ENCODE measurements around the gene HDAC5.

HDAC5 gene

GRCh38 chr17:44119798-44120197 is 3.6 kb downstream of the HDAC5 start:
- Histone ChIP-seq H3K27ac (ENCODE audit: insufficient read depth, low read length, poor library complexity, severe bottlenecking) (no peak overlapping the region), H3K27me3 (replicated peaks; ENCODE audit: control insufficient read depth, insufficient read depth, low read length, poor library complexity, severe bottlenecking) (no peaks in the 10 kb centered on the region), H3K9me3 (ENCODE audit: control insufficient read depth, low read length) (no peaks in the 10 kb centered on the region), H3K4me3 (ENCODE audit: insufficient read depth, low read depth, low read length, poor library complexity, severe bottlenecking) (no peak overlapping the region), H3K4me1 (ENCODE audit: control insufficient read depth, insufficient read depth, low read length, poor library complexity, severe bottlenecking) (peaks cover 14% of the 10 kb centered on the region), H3K36me3 (ENCODE audit: control insufficient read depth, insufficient read depth, low read length) (peaks cover 10% of the 10 kb centered on the region)
- no peak for DNase-seq

- Histone ChIP-seq H3K27me3 (replicated peaks; ENCODE audit: control insufficient read depth, insufficient read depth, low read length, poor library complexity, severe bottlenecking) (no peaks in the 10 kb centered on the region), H3K9me3 (ENCODE audit: control insufficient read depth, low read length) (no peaks in the 10 kb centered on the region), H3K4me1 (ENCODE audit: control insufficient read depth, insufficient read depth, low read length, poor library complexity, severe bottlenecking) (peaks cover 13% of the 10 kb centered on the region), H3K36me3 (ENCODE audit: control insufficient read depth, insufficient read depth, low read length) (peaks cover 14% of the 10 kb centered on the region), H3K4me3 (ENCODE audit: insufficient read depth, low read depth, low read length, poor library complexity, severe bottlenecking) (no peak overlapping the region), H3K27ac (ENCODE audit: insufficient read depth, low read length, poor library complexity, severe bottlenecking) (no peak overlapping the region)
- no peak for DNase-seq
Observed at GRCh38 chr17:44119062-44119461, 4.4 kb downstream of the HDAC5 start.

GRCh38 chr17:44118427-44119050 is 4.9 kb downstream of the HDAC5 start:
- DNase-seq = no peak
- H3K27ac ChIP-seq (ENCODE audit: insufficient read depth, low read length, poor library complexity, severe bottlenecking) = no peak overlapping the region
- peaks cover 12% of the 10 kb centered on the region for H3K4me1 ChIP-seq (ENCODE audit: control insufficient read depth, insufficient read depth, low read length, poor library complexity, severe bottlenecking)
- no peak overlapping the region for H3K4me3 ChIP-seq (ENCODE audit: insufficient read depth, low read depth, low read length, poor library complexity, severe bottlenecking)
- H3K9me3 ChIP-seq (ENCODE audit: control insufficient read depth, low read length) = no peaks in the 10 kb centered on the region
- H3K27me3 ChIP-seq (replicated peaks; ENCODE audit: control insufficient read depth, insufficient read depth, low read length, poor library complexity, severe bottlenecking) = no peaks in the 10 kb centered on the region
- peaks cover 14% of the 10 kb centered on the region for H3K36me3 ChIP-seq (ENCODE audit: control insufficient read depth, insufficient read depth, low read length)

- H3K9me3 ChIP-seq (ENCODE audit: control insufficient read depth, low read length) = no peaks in the 10 kb centered on the region
- H3K27ac ChIP-seq (ENCODE audit: insufficient read depth, low read length, poor library complexity, severe bottlenecking) = no peak overlapping the region
- peaks cover 5% of the 10 kb centered on the region for H3K4me1 ChIP-seq (ENCODE audit: control insufficient read depth, insufficient read depth, low read length, poor library complexity, severe bottlenecking)
- no peaks in the 10 kb centered on the region for H3K27me3 ChIP-seq (replicated peaks; ENCODE audit: control insufficient read depth, insufficient read depth, low read length, poor library complexity, severe bottlenecking)
- peaks cover 14% of the 10 kb centered on the region for H3K36me3 ChIP-seq (ENCODE audit: control insufficient read depth, insufficient read depth, low read length)
- no peak for DNase-seq
- no peak overlapping the region for H3K4me3 ChIP-seq (ENCODE audit: insufficient read depth, low read depth, low read length, poor library complexity, severe bottlenecking)
Observed at GRCh38 chr17:44117351-44117750, 6.1 kb downstream of the HDAC5 start.

GRCh38 chr17:44115585-44116415 is 7.6 kb downstream of the HDAC5 start:
- Histone ChIP-seq H3K27ac (ENCODE audit: insufficient read depth, low read length, poor library complexity, severe bottlenecking) (no peak overlapping the region), H3K4me1 (ENCODE audit: control insufficient read depth, insufficient read depth, low read length, poor library complexity, severe bottlenecking) (peaks cover 12% of the 10 kb centered on the region), H3K27me3 (replicated peaks; ENCODE audit: control insufficient read depth, insufficient read depth, low read length, poor library complexity, severe bottlenecking) (no peaks in the 10 kb centered on the region), H3K36me3 (ENCODE audit: control insufficient read depth, insufficient read depth, low read length) (peaks cover 14% of the 10 kb centered on the region), H3K9me3 (ENCODE audit: control insufficient read depth, low read length) (no peaks in the 10 kb centered on the region), H3K4me3 (ENCODE audit: insufficient read depth, low read depth, low read length, poor library complexity, severe bottlenecking) (no peak overlapping the region)
- DNase-seq = no peak

- Histone ChIP-seq H3K4me1 (ENCODE audit: control insufficient read depth, insufficient read depth, low read length, poor library complexity, severe bottlenecking) (peaks cover 12% of the 10 kb centered on the region), H3K9me3 (ENCODE audit: control insufficient read depth, low read length) (no peaks in the 10 kb centered on the region), H3K4me3 (ENCODE audit: insufficient read depth, low read depth, low read length, poor library complexity, severe bottlenecking) (no peak overlapping the region), H3K36me3 (ENCODE audit: control insufficient read depth, insufficient read depth, low read length) (peaks cover 20% of the 10 kb centered on the region), H3K27me3 (replicated peaks; ENCODE audit: control insufficient read depth, insufficient read depth, low read length, poor library complexity, severe bottlenecking) (no peaks in the 10 kb centered on the region), H3K27ac (ENCODE audit: insufficient read depth, low read length, poor library complexity, severe bottlenecking) (no peak overlapping the region)
- DNase-seq = no peak
Observed at GRCh38 chr17:44113868-44114840, 9.3 kb downstream of the HDAC5 start.

GRCh38 chr17:44113382-44113781 is 10.1 kb downstream of the HDAC5 start:
- peaks cover 12% of the 10 kb centered on the region for H3K4me1 ChIP-seq (ENCODE audit: control insufficient read depth, insufficient read depth, low read length, poor library complexity, severe bottlenecking)
- no peak overlapping the region for H3K27ac ChIP-seq (ENCODE audit: insufficient read depth, low read length, poor library complexity, severe bottlenecking)
- H3K9me3 ChIP-seq (ENCODE audit: control insufficient read depth, low read length) = no peaks in the 10 kb centered on the region
- H3K27me3 ChIP-seq (replicated peaks; ENCODE audit: control insufficient read depth, insufficient read depth, low read length, poor library complexity, severe bottlenecking) = no peaks in the 10 kb centered on the region
- DNase-seq = no peak
- no peak overlapping the region for H3K4me3 ChIP-seq (ENCODE audit: insufficient read depth, low read depth, low read length, poor library complexity, severe bottlenecking)
- H3K36me3 ChIP-seq (ENCODE audit: control insufficient read depth, insufficient read depth, low read length) = peaks cover 20% of the 10 kb centered on the region

GRCh38 chr17:44112284-44113280 is 10.9 kb downstream of the HDAC5 start:
- H3K4me1 ChIP-seq (ENCODE audit: control insufficient read depth, insufficient read depth, low read length, poor library complexity, severe bottlenecking) = peaks cover 12% of the 10 kb centered on the region
- H3K36me3 ChIP-seq (ENCODE audit: control insufficient read depth, insufficient read depth, low read length) = peaks cover 20% of the 10 kb centered on the region

GRCh38 chr17:44111777-44112176 is 11.7 kb downstream of the HDAC5 start:
- no peak overlapping the region for H3K4me3 ChIP-seq (ENCODE audit: insufficient read depth, low read depth, low read length, poor library complexity, severe bottlenecking)
- peaks cover 12% of the 10 kb centered on the region for H3K4me1 ChIP-seq (ENCODE audit: control insufficient read depth, insufficient read depth, low read length, poor library complexity, severe bottlenecking)
- no peaks in the 10 kb centered on the region for H3K27me3 ChIP-seq (replicated peaks; ENCODE audit: control insufficient read depth, insufficient read depth, low read length, poor library complexity, severe bottlenecking)
- no peak overlapping the region for H3K27ac ChIP-seq (ENCODE audit: insufficient read depth, low read length, poor library complexity, severe bottlenecking)
- H3K9me3 ChIP-seq (ENCODE audit: control insufficient read depth, low read length) = no peaks in the 10 kb centered on the region
- H3K36me3 ChIP-seq (ENCODE audit: control insufficient read depth, insufficient read depth, low read length) = peaks cover 17% of the 10 kb centered on the region
- DNase-seq = no peak

More at GRCh38 chr17:44112284-44113280, 10.9 kb downstream of the HDAC5 start:
- no peaks in the 10 kb centered on the region for H3K9me3 ChIP-seq (ENCODE audit: control insufficient read depth, low read length)
- DNase-seq = no peak
- no peak overlapping the region for H3K4me3 ChIP-seq (ENCODE audit: insufficient read depth, low read depth, low read length, poor library complexity, severe bottlenecking)
- H3K27ac ChIP-seq (ENCODE audit: insufficient read depth, low read length, poor library complexity, severe bottlenecking) = no peak overlapping the region
- H3K27me3 ChIP-seq (replicated peaks; ENCODE audit: control insufficient read depth, insufficient read depth, low read length, poor library complexity, severe bottlenecking) = no peaks in the 10 kb centered on the region
